Mesothelial cell of epicardium (in vitro differentiated cells): ENCODE measurements around the gene CTNND2. TPM values are rescaled to one million over a fixed set of nuclear protein-coding genes. Genes with fewer than 3 reads are reported as not detected.

Experiments used
- DNase-seq, 2 experiments: peaks; one replicate each; pipeline ENCODE4 v3.0.0; 2021; ENCODE audit warnings: low spot score in 2 of 2; ENCODE audit not compliant: unreplicated experiment in 2 of 2
- H3K27ac Mint-ChIP-seq: 2 replicates; pipeline ENCODE4 v1.8.0; 2021; ENCODE audit warnings: mixed read lengths
- H3K27me3 Mint-ChIP-seq: 2 replicates; pipeline ENCODE4 v1.8.0; 2021; ENCODE audit warnings: low read depth, mixed read lengths
- H3K36me3 Mint-ChIP-seq: 2 replicates; pipeline ENCODE4 v1.8.0; 2021; ENCODE audit warnings: mixed read lengths
- H3K4me1 Mint-ChIP-seq: 2 replicates; pipeline ENCODE4 v1.8.0; 2021; ENCODE audit warnings: mixed read lengths
- H3K4me3 Mint-ChIP-seq: 2 replicates; pipeline ENCODE4 v1.8.0; 2021; ENCODE audit warnings: mild to moderate bottlenecking, moderate library complexity, mixed read lengths
- H3K9me3 Mint-ChIP-seq: 2 replicates; pipeline ENCODE4 v1.8.0; 2021; ENCODE audit warnings: mixed read lengths
- CTCF ChIP-seq: fragments of 200-600 bp; sonication (generic); IDR thresholded peaks from one replicate; pipeline ENCODE4 v1.5.0; 2021; ENCODE audit warnings: antibody characterized with exemption; ENCODE audit not compliant: unreplicated experiment
- total RNA-seq: library from RNA; stranded (reverse); gene quantifications from 3 replicates; pipeline ENCODE4 v1.2.1, GENCODE V29; 2021

CTNND2 gene
- total RNA-seq, 1 donor from 2014 or later: 7.9 TPM

GRCh38 chr5:11394933-11395332, 509.3 kb downstream of the CTNND2 start:
- H3K4me3 Mint-ChIP-seq: no peak overlapping the region
- H3K27me3 Mint-ChIP-seq: peaks cover 10% of the 10 kb centered on the region
- no peaks in the 10 kb centered on the region for H3K36me3 Mint-ChIP-seq
- H3K9me3 Mint-ChIP-seq: no peaks in the 10 kb centered on the region
- H3K27ac Mint-ChIP-seq: no peak overlapping the region
- H3K4me1 Mint-ChIP-seq: no peaks in the 10 kb centered on the region
- DNase-seq: no peak
- no peak for TF ChIP-seq CTCF

- no peaks in the 10 kb centered on the region for H3K9me3 Mint-ChIP-seq
- H3K4me3 Mint-ChIP-seq: no peak overlapping the region
- H3K27ac Mint-ChIP-seq: no peak overlapping the region
- DNase-seq: no peak
- peaks cover 42% of the 10 kb centered on the region for H3K27me3 Mint-ChIP-seq
- no peaks in the 10 kb centered on the region for H3K36me3 Mint-ChIP-seq
- H3K4me1 Mint-ChIP-seq: peaks cover 6% of the 10 kb centered on the region
- TF ChIP-seq CTCF: no peak
Measured at GRCh38 chr5:11390291-11390767, 513.9 kb downstream of the CTNND2 start.

GRCh38 chr5:11387382-11387781, 516.9 kb downstream of the CTNND2 start:
- no peak for DNase-seq
- no peaks in the 10 kb centered on the region for H3K9me3 Mint-ChIP-seq
- no peak overlapping the region for H3K4me3 Mint-ChIP-seq
- no peak overlapping the region for H3K27ac Mint-ChIP-seq
- peaks cover 12% of the 10 kb centered on the region for H3K4me1 Mint-ChIP-seq
- no peak for TF ChIP-seq CTCF
- peaks cover 63% of the 10 kb centered on the region for H3K27me3 Mint-ChIP-seq
- no peaks in the 10 kb centered on the region for H3K36me3 Mint-ChIP-seq

GRCh38 chr5:11386398-11386797, 517.8 kb downstream of the CTNND2 start:
- Mint-ChIP-seq H3K27ac (no peak overlapping the region), H3K36me3 (no peaks in the 10 kb centered on the region), H3K27me3 (peaks cover 59% of the 10 kb centered on the region), H3K4me3 (peak overlapping the region; percentile 23), H3K4me1 (peaks cover 12% of the 10 kb centered on the region), H3K9me3 (no peaks in the 10 kb centered on the region)
- DNase-seq: no peak
- no peak for TF ChIP-seq CTCF

- peaks cover 12% of the 10 kb centered on the region for H3K4me1 Mint-ChIP-seq
- H3K9me3 Mint-ChIP-seq: no peaks in the 10 kb centered on the region
- peaks cover 59% of the 10 kb centered on the region for H3K27me3 Mint-ChIP-seq
- no peak for DNase-seq
- no peak overlapping the region for H3K27ac Mint-ChIP-seq
- H3K36me3 Mint-ChIP-seq: no peaks in the 10 kb centered on the region
- TF ChIP-seq CTCF: no peak
- H3K4me3 Mint-ChIP-seq: peak overlapping the region; percentile 58
Measured at GRCh38 chr5:11385901-11386293, 518.3 kb downstream of the CTNND2 start.

- Mint-ChIP-seq H3K27me3 (peaks cover 59% of the 10 kb centered on the region), H3K27ac (no peak overlapping the region), H3K4me3 (peak overlapping the region; percentile 58), H3K9me3 (no peaks in the 10 kb centered on the region), H3K4me1 (peaks cover 12% of the 10 kb centered on the region), H3K36me3 (no peaks in the 10 kb centered on the region)
- no peak for TF ChIP-seq CTCF
- DNase-seq: no peak
Measured at GRCh38 chr5:11385251-11385900, 518.9 kb downstream of the CTNND2 start.
